Endothelial cell of umbilical vein (primary cell): ENCODE measurements around the gene PKD1L1.

Experiments
- CTCF ChIP-seq, 2 donors: IDR thresholded peaks; 1 replicate in 1 of 2; 2 replicates in 1 of 2; pipeline ENCODE4 v1.5.1; 2011; ENCODE audit warnings: low read length in 2 of 2, mild to moderate bottlenecking in 2 of 2, moderate library complexity in 2 of 2, control low read depth in 1 of 2, inconsistent platforms in 1 of 2, low read depth in 1 of 2; ENCODE audit not compliant: insufficient read depth in 1 of 2; ENCODE audit errors: extremely low read depth in 1 of 2
- EZH2 ChIP-seq: IDR thresholded peaks from 2 replicates; pipeline ENCODE4 v1.6.1; 2012; ENCODE audit warnings: borderline replicate concordance, low read depth, mild to moderate bottlenecking, moderate library complexity, low read length, inconsistent platforms; ENCODE audit not compliant: severe bottlenecking
- GATA2 ChIP-seq: IDR thresholded peaks from 2 replicates; pipeline ENCODE4 v1.7.0; 2011; ENCODE audit warnings: low read depth, mild to moderate bottlenecking, moderate library complexity, mixed read lengths, low read length; ENCODE audit not compliant: insufficient read length, insufficient read depth
- JUN ChIP-seq: IDR thresholded peaks from 2 replicates; pipeline ENCODE4 v1.6.1; 2011; ENCODE audit warnings: borderline replicate concordance, low read depth; ENCODE audit not compliant: insufficient read length, insufficient read depth
- MYC ChIP-seq: IDR thresholded peaks from one replicate; pipeline ENCODE4 v1.6.1; 2011; ENCODE audit warnings: mild to moderate bottlenecking, low read depth, low read length
- POLR2A ChIP-seq: IDR thresholded peaks from 2 replicates; pipeline ENCODE4 v1.6.1; 2012; ENCODE audit warnings: low read depth, mild to moderate bottlenecking, control low read depth, low read length
- POLR2AphosphoS5 ChIP-seq: IDR thresholded peaks from 2 replicates; pipeline ENCODE4 v1.6.1; 2012; ENCODE audit warnings: low read depth, mild to moderate bottlenecking, control low read depth, low read length, moderate library complexity; ENCODE audit not compliant: insufficient read depth

GRCh38 chr7:47844311-47844710 is 104.0 kb downstream of the PKD1L1 start:
- TF ChIP-seq MYC (no peak), EZH2 (no peak), POLR2A (no peak), CTCF (IDR thresholded peaks at IDR 0.05; ENCODE audit: extremely low read depth in 1 of 2, insufficient read depth in 1 of 2, low read depth in 1 of 2, low read length in 2 of 2) (no peak), POLR2AphosphoS5 (no peak), JUN (no peak), GATA2 (no peak)
